SKM-1 (cell line): ENCODE results near the gene COG1.

Source experiments
- DNase-seq: peaks from one replicate; lab custom pipeline; 2025; ENCODE audit not compliant: unreplicated experiment; lab: John Stamatoyannopoulos, UW

COG1 gene

GRCh38 chr17:73166731-73167581 is 25.9 kb upstream of the COG1 start:
- DNase-seq = no peak

GRCh38 chr17:73168667-73169066 is 24.2 kb upstream of the COG1 start:
- no peak for DNase-seq

GRCh38 chr17:73170324-73170723 is 22.5 kb upstream of the COG1 start:
- DNase-seq = no peak

- no peak for DNase-seq
These were observed 20.6 kb upstream of the COG1 start for GRCh38 chr17:73172252-73172651.

- no peak for DNase-seq
These were observed 18.7 kb upstream of the COG1 start for GRCh38 chr17:73174126-73174525.

- no peak for DNase-seq
These were observed 16.8 kb upstream of the COG1 start for GRCh38 chr17:73175962-73176565.

GRCh38 chr17:73179387-73179786 is 13.5 kb upstream of the COG1 start:
- DNase-seq = no peak

- no peak for DNase-seq
These were observed 13.0 kb upstream of the COG1 start for GRCh38 chr17:73179878-73180277.

- DNase-seq = no peak
These were observed 10.1 kb upstream of the COG1 start for GRCh38 chr17:73182616-73183310.

- DNase-seq = peak; percentile 65
These were observed 8.5 kb upstream of the COG1 start for GRCh38 chr17:73184136-73184993.

- no peak for DNase-seq
These were observed 6.4 kb upstream of the COG1 start for GRCh38 chr17:73186283-73187050.

GRCh38 chr17:73187203-73187769 is 5.6 kb upstream of the COG1 start:
- DNase-seq = no peak

- no peak for DNase-seq
These were observed 4.8 kb upstream of the COG1 start for GRCh38 chr17:73188011-73188410.

GRCh38 chr17:73189417-73190099 is 3.3 kb upstream of the COG1 start:
- peak; percentile 15 for DNase-seq

- peak; percentile 77 for DNase-seq
These were observed 1.2 kb upstream of the COG1 start for GRCh38 chr17:73191443-73192205.

- DNase-seq = peak; percentile 59
These were observed 505 bp upstream of the COG1 start for GRCh38 chr17:73192206-73192893.

GRCh38 chr17:73194514-73195222 is 1.8 kb downstream of the COG1 start:
- DNase-seq = no peak
